HepG2 (cell line): ENCODE results near the gene KRTAP1-1.

Experiments used
- HDAC1 ChIP-seq: sonication (generic); formaldehyde crosslinking; IDR thresholded peaks from 2 replicates; pipeline ENCODE4 v1.5.1; 2020; ENCODE audit warnings: mild to moderate bottlenecking, missing genetic modification reagents
- MED8 ChIP-seq: sonication (generic); formaldehyde crosslinking; IDR thresholded peaks from 2 replicates; pipeline ENCODE4 v1.8.1; 2023; ENCODE audit warnings: mild to moderate bottlenecking, missing genetic modification reagents; ENCODE audit not compliant: insufficient replicate concordance
- ZNF274 ChIP-seq: sonication (generic); formaldehyde crosslinking; IDR thresholded peaks from 2 replicates; pipeline ENCODE4 v1.5.1; 2020; ENCODE audit warnings: mild to moderate bottlenecking, missing genetic modification reagents

GRCh38 chr17:41003926-41004325 is 37.3 kb downstream of the KRTAP1-1 start:
- TF ChIP-seq HDAC1 (CRISPR knock-in tag) (no peak), ZNF274 (CRISPR knock-in tag) (no peak), MED8 (no peak)
